Psoas muscle (tissue), 8 donors: ENCODE measurements around the gene ASB1. TPM values are rescaled to one million over a fixed set of nuclear protein-coding genes. Genes with fewer than 3 reads are reported as not detected.

Source experiments
- ATAC-seq, 4 donors: fragments of 200-7000 bp; cut with Tn5 transposase; one replicate each; pipeline ENCODE4 v1.9.1; 2020; ENCODE audit warnings: moderate library complexity in 3 of 4, mild to moderate bottlenecking in 2 of 4
- DNase-seq, 2 donors: peaks; one replicate each; pipeline ENCODE4 v3.0.0-alpha.2; 2020
- H3K27ac ChIP-seq: fragments of 200-600 bp; one replicate; pipeline ENCODE4 v1.8.0; 2022
- H3K27me3 ChIP-seq, 3 donors: fragments of 200-600 bp in 1 of 3; one replicate each; pipeline versions ENCODE4 v1.6.1 to v1.8.0; 2013 to 2022; ENCODE audit warnings: low read length in 2 of 3, mild to moderate bottlenecking in 2 of 3, moderate library complexity in 1 of 3; ENCODE audit not compliant: insufficient read depth in 3 of 3
- H3K36me3 ChIP-seq, 2 donors: fragments of 200-600 bp in 1 of 2; one replicate each; pipeline versions ENCODE4 v1.6.1 to v1.8.0; 2013 to 2022; ENCODE audit warnings: low read depth in 1 of 2, mild to moderate bottlenecking in 1 of 2, moderate library complexity in 1 of 2; ENCODE audit not compliant: insufficient read depth in 1 of 2
- H3K4me1 ChIP-seq: fragments of 200-600 bp; one replicate; pipeline ENCODE4 v1.8.0; 2022
- H3K4me3 ChIP-seq: fragments of 200-600 bp; one replicate; pipeline ENCODE4 v1.8.0; 2022; ENCODE audit warnings: mild to moderate bottlenecking
- H3K9me3 ChIP-seq: fragments of 200-600 bp; one replicate; pipeline ENCODE4 v1.8.0; 2022
- CTCF ChIP-seq: fragments of 200-600 bp; IDR thresholded peaks from one replicate; pipeline ENCODE4 v1.8.0; 2022; ENCODE audit warnings: antibody characterized with exemption
- WGBS, 3 donors: extraction: QIAGEN DNeasy Blood & Tissue Kit; methylation state at CpG; one replicate each; pipeline versions ENCODE4 v1.1.6 to v1.1.7; 2013; 5-methylcytosine and 5-hydroxymethylcytosine counted together
- intact Hi-C, 2 donors: fragments of 100-400 bp; cut with DNase I; formaldehyde crosslinking; loops; one replicate each; pipeline versions ENCODE4 v1.11.0 to v1.14.2; 2022
- polyA plus RNA-seq, 3 donors: library from polyadenylated mRNA; stranded (reverse); fragments of 200-250 nt; gene quantifications; one replicate each; pipeline ENCODE4 v1.2.3, GENCODE V29; 2013
- total RNA-seq, 4 donors: library from RNA; stranded (reverse); fragmentation: NEBNext Ultra II Directional in 2 of 4; extraction: Animal tissue kit (Norgen Biotek cat#: 25700) in 2 of 4; gene quantifications; one replicate each; pipeline versions ENCODE4 v1.2.1 to v1.2.4, GENCODE V29; 2021 to 2023
- donor health status: healthy with polysubstance abuse.
- donor health status: DM: no; HTN: no; CAD: no; lungs with moderate emphysema.
- donor health status: Bipolar disorder and iron deficiency.
- donor health status: healthy.
- donor health status: DM: yes; HTN: yes; CAD: no.
- donor health status: DM: no; HTN: no; CAD: no.
- donor health status: DM: no; HTN: no; CAD: no.
- donor health status: DM: yes; HTN: yes; CAD: no.

The ASB1 gene
- total and polyA plus RNA-seq, 7 donors = 21.3 to 48.0 (median 42.7) TPM

- intact Hi-C loops = no loop called here
Measured at GRCh38 chr2:238435752-238436096, 9.0 kb downstream of the ASB1 start.

GRCh38 chr2:238438856-238439849 lies 12.4 kb downstream of the ASB1 start:
- TF ChIP-seq CTCF = no peak
- H3K9me3 ChIP-seq = no peaks in the 10 kb centered on the region
- WGBS, 3 donors = 79 to 80% (median 80%) methylated on average over 24 of the region's 24 CpGs
- H3K27ac ChIP-seq = peak overlapping the region; percentile 5
- intact Hi-C loops = no loop called here
- ATAC-seq = peak; percentile 54 to 92 (median 74)
- DNase-seq = peak in 1 of 2 donors; percentile 51
- peaks cover 0 to 45% of the 10 kb centered on the region in 2 donors for H3K36me3 ChIP-seq
- H3K27me3 ChIP-seq = no peaks in the 10 kb centered on the region
- peaks cover 21% of the 10 kb centered on the region for H3K4me1 ChIP-seq
- H3K4me3 ChIP-seq = no peak overlapping the region

More at GRCh38 chr2:238435752-238436096, 9.0 kb downstream of the ASB1 start:
- 95% methylated on average over 20 of the region's 20 CpGs for WGBS, 3 donors
- H3K27ac ChIP-seq = no peak overlapping the region
- peaks cover 21% of the 10 kb centered on the region for H3K4me1 ChIP-seq
- DNase-seq (no peak), ATAC-seq (no peak)
- H3K9me3 ChIP-seq = no peaks in the 10 kb centered on the region
- no peak overlapping the region for H3K4me3 ChIP-seq
- no peaks in the 10 kb centered on the region for H3K27me3 ChIP-seq
- TF ChIP-seq CTCF = no peak
- peaks cover 0 to 55% of the 10 kb centered on the region in 2 donors for H3K36me3 ChIP-seq

GRCh38 chr2:238439917-238440316 lies 13.2 kb downstream of the ASB1 start:
- Histone ChIP-seq H3K27ac (peak overlapping the region; percentile 5), H3K27me3 (no peaks in the 10 kb centered on the region), H3K4me3 (no peak overlapping the region), H3K9me3 (no peaks in the 10 kb centered on the region), H3K4me1 (peaks cover 21% of the 10 kb centered on the region), H3K36me3 (peaks cover 0 to 45% of the 10 kb centered on the region in 2 donors)
- ATAC-seq (peak in 3 of 4 donors; percentile 47 to 66 (median 55)), DNase-seq (no peak)
- WGBS, 3 donors = 40 to 57% (median 49%) methylated on average over 2 of the region's 2 CpGs
- intact Hi-C loops = no loop called here
- no peak for TF ChIP-seq CTCF

- no peak overlapping the region for H3K4me3 ChIP-seq
- DNase-seq (no peak), ATAC-seq (peak in 1 of 4 donors; percentile 28)
- H3K27ac ChIP-seq = peak overlapping the region; percentile 5
- H3K36me3 ChIP-seq = peaks cover 0 to 46% of the 10 kb centered on the region in 2 donors
- intact Hi-C loops = no loop called here
- no peaks in the 10 kb centered on the region for H3K9me3 ChIP-seq
- H3K27me3 ChIP-seq = no peaks in the 10 kb centered on the region
- TF ChIP-seq CTCF = no peak
- WGBS, 3 donors = 73 to 91% (median 78%) methylated on average over 4 of the region's 4 CpGs
- H3K4me1 ChIP-seq = peaks cover 21% of the 10 kb centered on the region
Measured at GRCh38 chr2:238440331-238440730, 13.6 kb downstream of the ASB1 start.
